HG03442 (cell line): ENCODE measurements around the gene NAA40.

Experiments
- ATAC-seq: cut with Tn5 transposase; IDR thresholded peaks from one replicate; pipeline ENCODE4 v1.9.1; 2021; ENCODE audit warnings: mild to moderate bottlenecking, moderate library complexity; ENCODE audit not compliant: unreplicated experiment

NAA40 gene

DNA sequence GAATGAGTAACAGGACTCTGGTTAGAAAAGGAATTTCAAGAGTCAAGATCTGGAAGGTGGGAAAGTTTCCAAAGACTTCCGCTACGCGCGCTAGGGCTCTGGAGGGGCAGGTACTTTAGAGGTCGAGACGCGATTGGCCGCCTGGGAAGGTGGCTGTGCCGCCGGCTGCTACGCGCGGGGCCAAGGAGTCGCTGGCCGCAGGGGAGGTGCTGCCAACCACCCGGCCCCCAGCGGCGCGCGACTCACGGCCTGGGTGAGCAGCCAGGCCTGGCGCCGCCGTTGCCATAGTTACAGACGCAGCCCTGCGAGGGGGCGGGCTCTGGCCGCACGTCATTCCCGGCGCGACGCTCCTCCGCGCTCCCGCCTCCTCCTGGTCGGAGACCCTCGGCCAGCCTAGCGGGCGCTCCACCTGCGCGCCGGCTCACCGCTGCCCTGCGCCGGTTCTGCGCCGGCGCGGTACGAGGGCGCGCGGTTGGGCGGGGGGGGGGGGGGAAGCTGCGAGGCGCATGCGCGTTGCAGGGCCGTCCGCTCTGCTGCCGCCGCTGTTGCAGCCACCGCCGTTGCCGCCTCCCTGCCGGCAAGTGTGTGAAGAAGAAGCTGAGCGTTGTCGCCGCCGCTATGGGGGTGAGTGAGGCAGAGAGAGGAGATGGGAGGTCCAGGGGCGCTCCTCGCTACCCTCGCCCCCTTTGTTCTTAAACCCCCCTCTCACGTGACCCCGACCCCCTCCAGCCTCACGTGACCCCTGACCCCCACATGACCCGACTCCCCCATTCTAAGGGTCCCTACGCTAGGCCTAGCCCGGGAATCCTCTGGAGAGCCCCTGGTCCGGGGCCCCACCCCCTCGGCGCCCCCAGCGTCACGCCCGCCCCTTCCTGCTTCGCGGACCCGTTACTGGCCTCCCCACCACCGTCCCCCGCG is at the start of gene NAA40:
NAA40 (plus strand) TSS at position 524 of the 918 bp plus-strand sequence; CDS start at position 619, 95 bp downstream.
- peak; percentile 94 for ATAC-seq

GRCh38 chr11:63889344-63889743 is 49.5 kb upstream of the NAA40 start:
- ATAC-seq: no peak

DNA sequence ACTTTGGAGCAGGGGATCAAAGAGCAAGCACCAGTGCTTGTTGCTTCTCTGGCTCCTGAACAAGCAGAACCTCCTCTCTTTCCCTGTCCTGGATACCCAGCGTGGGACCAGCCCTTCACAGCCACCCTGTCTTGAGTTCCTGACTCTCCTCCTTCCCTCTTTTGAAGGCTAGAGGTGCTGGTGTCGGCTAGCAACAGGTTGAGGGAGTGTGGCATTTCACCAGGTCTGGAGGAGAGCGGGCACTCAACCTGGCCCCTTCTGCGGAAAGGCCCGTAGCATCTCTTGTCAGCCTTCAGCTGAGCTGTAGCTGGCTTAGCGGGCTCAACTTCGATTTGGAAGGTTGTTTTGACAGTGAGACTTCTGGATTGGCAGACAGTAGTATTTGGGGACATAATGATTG is 48.4 kb upstream of the NAA40 start:
- no peak for ATAC-seq

DNA sequence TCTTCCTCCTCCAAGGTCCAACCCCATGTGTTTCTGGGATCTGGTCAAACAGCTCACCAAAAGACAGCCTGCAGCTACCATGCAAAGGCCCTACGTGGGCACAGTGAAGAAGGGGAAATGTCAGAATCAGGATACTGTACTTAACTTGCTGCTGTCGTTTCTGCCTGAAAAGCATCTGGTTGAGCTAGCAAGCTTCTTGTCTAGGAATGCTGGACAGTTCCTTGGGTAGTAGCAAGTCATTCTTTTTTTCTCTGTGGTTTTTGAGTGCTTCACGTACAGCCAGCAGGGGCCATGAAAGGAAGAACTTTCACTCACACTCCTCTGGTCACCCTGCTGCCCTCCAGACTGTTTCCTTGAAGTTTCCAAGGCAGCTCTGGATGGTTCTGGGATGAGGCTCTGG is 46.6 kb upstream of the NAA40 start:
- ATAC-seq: no peak

DNA sequence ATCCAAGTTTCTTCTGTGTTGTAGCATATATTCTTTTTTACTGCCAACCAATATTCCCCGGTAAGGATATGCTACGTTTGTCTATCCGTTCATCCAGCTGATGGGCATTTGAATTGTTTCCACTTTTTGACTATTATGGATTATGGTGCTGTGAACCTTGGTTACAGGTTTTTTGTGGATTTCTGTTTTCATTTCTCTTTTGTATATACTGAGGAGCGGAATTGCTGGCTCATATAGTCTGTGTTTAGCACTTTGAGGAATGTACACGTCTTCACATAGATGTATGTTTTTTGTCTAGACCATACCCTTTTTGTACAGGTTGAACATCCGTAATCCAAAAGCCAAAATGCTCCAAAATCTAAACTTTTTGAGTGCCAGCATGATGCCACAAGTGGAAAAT is 45.4 kb upstream of the NAA40 start:
- ATAC-seq: no peak

GRCh38 chr11:63896071-63896470 is 42.7 kb upstream of the NAA40 start:
- ATAC-seq: no peak

DNA sequence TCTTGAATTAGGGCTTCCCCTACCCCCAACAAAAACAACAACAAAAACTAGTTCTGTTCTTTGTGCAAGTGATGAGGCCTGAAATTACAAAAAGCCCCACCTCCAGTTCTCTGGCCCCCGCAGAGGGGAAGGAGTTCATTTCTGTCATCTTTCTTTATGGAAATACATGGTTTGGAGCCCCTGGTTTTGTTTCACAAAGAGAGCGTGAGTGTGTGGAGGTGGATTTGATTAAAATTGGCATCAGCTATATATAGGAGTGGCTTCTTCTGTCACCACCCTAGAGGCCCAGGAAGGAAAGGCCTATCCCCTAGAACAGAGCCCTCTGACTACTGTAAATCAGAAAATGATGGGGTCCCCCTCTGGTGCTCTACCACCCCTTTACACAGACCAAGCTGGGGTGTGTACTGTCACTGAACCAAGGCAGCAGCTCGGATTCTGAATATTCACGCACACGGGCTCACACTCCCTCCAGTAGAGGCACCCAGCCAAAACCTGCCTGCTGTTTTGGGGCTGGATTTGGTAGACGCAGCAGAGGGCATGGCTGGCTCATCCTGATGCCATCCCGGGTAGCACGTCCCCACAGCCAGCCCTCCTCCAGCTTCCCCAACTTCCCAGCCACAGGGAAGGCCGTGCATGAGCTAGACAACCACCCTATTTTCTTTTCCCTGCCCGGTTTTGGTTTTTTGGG is 41.2 kb upstream of the NAA40 start:
- ATAC-seq: no peak

DNA sequence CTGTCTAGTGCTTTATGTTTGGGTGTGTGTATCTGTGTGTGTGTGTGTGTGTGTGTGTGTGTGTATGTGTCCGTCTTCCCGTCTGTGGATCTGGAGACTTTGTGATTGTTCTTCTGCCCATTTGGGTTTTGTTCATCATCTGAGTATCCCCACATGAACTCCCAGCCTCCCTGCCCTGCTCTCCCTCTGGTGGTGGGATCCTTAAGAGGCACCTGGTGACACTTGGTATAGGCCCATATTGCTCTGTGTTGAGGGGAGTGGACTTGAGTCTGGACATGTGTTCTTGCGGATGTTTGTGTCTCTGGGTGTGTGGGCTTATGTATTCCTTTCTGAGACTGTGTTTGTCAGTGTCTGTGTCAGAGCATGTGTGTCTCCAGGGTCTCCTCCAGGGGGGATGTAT is 37.1 kb upstream of the NAA40 start:
- no peak for ATAC-seq

GRCh38 chr11:63903884-63904283 is 34.9 kb upstream of the NAA40 start:
- no peak for ATAC-seq

DNA sequence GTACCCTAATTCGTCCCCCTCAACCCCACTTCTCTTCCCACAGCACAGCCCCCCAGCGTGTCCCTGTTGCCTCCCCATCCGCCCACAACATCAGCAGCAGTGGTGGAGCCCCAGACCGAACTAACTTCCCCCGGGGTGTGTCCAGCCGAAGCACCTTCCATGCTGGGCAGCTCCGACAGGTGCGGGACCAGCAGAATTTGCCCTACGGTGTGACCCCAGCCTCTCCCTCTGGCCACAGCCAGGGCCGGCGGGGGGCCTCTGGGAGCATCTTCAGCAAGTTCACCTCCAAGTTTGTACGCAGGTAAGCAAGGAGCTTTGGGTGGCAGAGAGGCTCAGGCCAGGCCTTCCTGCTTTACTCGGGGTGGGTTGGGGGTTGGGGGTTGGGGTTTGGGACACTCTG is 34.1 kb upstream of the NAA40 start:
- no peak for ATAC-seq

GRCh38 chr11:63905179-63905578 is 33.6 kb upstream of the NAA40 start:
- ATAC-seq: no peak

- ATAC-seq: no peak
These were observed 32.7 kb upstream of the NAA40 start for GRCh38 chr11:63906087-63906486.

GRCh38 chr11:63906585-63906984 is 32.2 kb upstream of the NAA40 start:
- no peak for ATAC-seq

- no peak for ATAC-seq
These were observed 31.7 kb upstream of the NAA40 start for GRCh38 chr11:63907063-63907462.

DNA sequence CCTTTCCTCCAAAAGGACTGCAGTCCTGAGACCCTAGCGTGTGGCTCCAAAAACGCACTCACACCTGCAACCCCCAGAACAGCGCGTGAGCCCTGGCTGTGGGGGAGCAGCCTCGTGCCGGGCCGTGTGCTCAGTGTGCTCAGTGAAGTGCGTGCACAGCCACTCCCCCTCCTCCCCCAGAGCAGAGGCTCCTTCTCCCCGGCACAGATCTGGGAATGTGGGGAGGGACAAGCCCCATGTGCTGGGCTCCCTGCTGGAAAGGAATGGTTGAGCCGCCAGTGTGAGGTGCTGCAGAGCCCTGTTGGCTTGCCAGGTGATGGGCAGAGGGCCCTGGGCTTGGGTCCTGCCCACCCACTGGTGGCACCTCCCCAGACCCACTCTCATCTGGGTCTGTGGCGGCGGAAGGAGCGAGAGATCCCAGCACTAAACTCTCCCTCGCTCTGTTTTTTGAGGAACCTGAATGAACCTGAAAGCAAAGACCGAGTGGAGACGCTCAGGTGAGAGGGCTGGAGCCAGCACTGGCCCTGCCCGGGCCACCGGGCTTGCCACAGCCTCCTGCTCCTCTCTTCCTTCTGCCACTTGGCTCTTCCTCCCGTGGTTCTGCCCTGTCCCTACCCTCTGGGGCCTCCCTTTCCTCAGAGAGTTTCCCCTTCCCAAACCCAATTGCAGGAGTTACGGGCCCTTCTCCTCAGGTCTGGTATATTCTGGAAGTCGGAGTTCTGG is 30.8 kb upstream of the NAA40 start:
- no peak for ATAC-seq

DNA sequence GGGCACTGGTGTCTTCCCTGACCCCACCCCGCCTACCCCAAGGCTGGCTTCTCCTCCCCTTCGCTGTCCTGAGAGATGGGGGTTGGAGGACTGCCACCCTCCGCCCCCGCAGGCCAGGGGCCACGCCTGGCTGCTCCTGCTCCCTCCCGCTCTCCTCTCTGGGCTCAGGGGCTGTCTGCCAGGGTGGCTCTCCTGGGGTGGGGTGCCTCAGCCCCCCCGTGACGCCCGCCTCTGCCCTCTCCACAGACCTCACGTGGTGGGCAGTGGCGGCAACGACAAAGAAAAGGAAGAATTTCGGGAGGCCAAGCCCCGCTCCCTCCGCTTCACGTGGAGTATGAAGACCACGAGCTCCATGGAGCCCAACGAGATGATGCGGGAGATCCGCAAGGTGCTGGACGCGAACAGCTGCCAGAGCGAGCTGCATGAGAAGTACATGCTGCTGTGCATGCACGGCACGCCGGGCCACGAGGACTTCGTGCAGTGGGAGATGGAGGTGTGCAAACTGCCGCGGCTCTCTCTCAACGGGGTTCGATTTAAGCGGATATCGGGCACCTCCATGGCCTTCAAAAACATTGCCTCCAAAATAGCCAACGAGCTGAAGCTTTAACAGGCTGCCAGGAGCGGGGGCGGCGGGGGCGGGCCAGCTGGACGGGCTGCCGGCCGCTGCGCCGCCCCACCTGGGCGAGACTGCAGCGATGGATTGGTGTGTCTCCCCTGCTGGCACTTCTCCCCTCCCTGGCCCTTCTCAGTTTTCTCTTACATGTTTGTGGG is 30.0 kb upstream of the NAA40 start:
- ATAC-seq: no peak

DNA sequence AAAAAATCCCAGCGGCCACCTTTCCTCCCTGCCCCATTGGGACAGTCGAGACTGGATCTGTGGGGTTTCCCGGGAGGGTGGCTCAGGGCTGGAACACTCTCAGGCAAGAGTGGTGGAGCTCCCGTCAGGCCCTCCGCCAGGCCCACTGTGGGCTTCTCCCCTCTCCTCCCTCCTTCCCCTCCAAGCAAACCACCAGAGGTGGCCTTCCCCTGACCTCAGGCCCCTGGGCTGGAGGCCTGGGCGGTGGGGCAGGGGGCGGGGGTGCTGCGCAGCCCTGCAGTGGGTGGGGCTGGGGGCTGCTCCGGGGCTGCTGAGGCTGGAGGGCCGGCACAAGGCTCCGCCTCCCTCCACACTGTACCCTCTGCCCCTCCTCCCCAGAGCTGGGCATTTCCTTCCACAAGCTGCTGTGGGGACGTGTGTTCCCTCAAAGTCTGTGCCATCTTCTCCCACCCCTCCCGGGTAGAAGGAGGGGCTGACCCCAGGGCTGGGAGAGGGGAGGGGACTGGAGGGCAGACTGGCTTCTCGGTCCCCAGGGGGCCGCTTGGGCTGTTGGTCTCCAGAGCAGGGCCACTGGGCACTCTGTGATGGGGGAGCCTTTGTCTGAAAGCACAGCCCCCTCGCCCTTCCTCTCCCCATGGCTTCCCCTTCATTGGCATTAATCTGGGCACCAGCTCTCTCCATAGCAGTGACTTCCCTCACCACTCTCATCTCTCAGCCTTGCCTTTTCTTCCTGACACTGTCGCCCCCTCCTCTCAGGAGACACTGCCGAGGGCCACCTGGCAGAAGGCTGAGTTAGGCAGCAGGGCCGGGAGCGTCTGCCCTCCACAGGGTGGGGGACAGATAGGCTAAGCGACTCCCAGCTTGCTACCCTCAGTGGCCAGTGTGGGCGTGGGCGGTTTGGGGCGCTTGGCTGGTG is 29.0 kb upstream of the NAA40 start:
- no peak for ATAC-seq

GRCh38 chr11:63910675-63911074 is 28.1 kb upstream of the NAA40 start:
- ATAC-seq: no peak

DNA sequence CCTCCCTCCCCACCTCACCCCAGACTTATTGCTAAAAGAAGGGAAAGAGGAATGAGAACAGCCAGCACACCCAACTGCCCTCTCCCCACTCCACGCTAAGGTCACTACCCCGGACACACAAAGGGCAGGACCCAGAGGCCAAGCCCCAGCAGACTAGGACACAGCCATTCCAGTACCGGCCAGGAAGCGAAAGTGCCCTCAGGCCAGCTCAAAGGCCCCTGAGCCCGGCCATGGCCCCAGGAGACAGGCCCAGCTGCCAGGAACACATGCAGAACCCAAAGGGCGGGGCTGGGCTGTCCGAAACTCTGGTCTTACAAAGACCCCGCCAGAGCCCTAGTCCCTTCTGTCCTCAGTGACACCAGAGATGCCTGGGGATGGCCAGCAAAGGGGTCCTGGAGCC is 27.4 kb upstream of the NAA40 start:
- no peak for ATAC-seq

DNA sequence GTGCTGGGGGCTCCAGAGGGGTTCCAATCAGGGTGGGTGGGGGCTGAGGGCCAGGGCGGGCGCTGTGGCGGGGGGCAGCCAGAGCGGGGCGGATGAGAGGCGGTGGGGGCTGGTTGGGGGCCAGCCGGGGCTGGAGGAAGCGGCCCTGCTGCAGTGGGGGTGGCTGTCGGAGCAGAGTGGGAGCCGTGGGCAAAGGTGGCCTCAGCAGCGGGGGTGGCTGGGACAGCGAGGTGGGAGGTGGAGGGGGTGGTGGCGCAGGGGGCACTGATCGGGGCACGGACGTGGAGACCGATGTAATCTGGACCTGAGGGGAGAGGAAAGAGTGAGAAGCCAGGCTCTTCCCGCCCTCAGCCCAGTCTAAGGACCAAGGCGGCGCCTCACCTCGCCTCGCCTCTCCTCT is 26.9 kb upstream of the NAA40 start:
- ATAC-seq: no peak
